Prostate gland (tissue), 2 donors: Measurements from ENCODE around the gene NDUFB3. TPM values are rescaled to one million over a fixed set of nuclear protein-coding genes. Genes with fewer than 3 reads are reported as not detected.
"Not testable (repeated sequence)": the region's sequence is repeated elsewhere in the genome, so short reads cannot be mapped to it uniquely, and the experiment has no call there.

Experiments
- DNase-seq: peaks from one replicate; pipeline ENCODE4 v3.0.0-alpha.2; 2019; ENCODE audit warnings: low spot score
- H3K27ac ChIP-seq, 2 donors: fragments of 200-600 bp; sonication (generic); 2 replicates each; pipeline ENCODE4 v1.5.1; 2017 to 2019
- H3K27me3 ChIP-seq: fragments of 200-600 bp; sonication (generic); replicated peaks from 2 replicates; pipeline ENCODE4 v1.5.1; 2019; ENCODE audit not compliant: insufficient read depth
- H3K36me3 ChIP-seq, 2 donors: fragments of 200-600 bp; sonication (generic); 1 replicate in 1 of 2; 2 replicates in 1 of 2; pipeline versions ENCODE4 v1.5.1 to v1.8.1; 2017 to 2019
- H3K4me1 ChIP-seq: fragments of 200-600 bp; sonication (generic); replicated peaks from 2 replicates; pipeline ENCODE4 v1.5.1; 2019
- H3K4me3 ChIP-seq, 2 donors: fragments of 200-600 bp; sonication (generic); 2 replicates each; pipeline ENCODE4 v1.5.1; 2017 to 2019
- H3K9me3 ChIP-seq: fragments of 200-600 bp; sonication (generic); 2 replicates; pipeline ENCODE4 v1.5.1; 2017
- POLR2A ChIP-seq: fragments of 450-650 bp; IDR thresholded peaks from one replicate; pipeline ENCODE4 v1.6.1; 2016; ENCODE audit warnings: antibody characterized with exemption, mild to moderate bottlenecking
- POLR2AphosphoS5 ChIP-seq: sonication (generic); formaldehyde crosslinking; IDR thresholded peaks from one replicate; pipeline ENCODE4 v1.6.1; 2017; ENCODE audit warnings: antibody characterized with exemption
- WGBS: methylation state at CpG from one replicate; pipeline ENCODE4 v1.1.5; 2018; 5-methylcytosine and 5-hydroxymethylcytosine counted together
- intact Hi-C: fragments of 100-400 bp; cut with DNase I; formaldehyde crosslinking; loops from one replicate; pipeline ENCODE4 v1.14.2; 2022
- total RNA-seq, 2 donors: library from RNA; depleted of rRNA; stranded (reverse); fragments of >200 nt; gene quantifications; one replicate each; pipeline ENCODE4 v1.1.0, GENCODE V29; 2016
- TF ChIP-seq, protein P1 (sequence below), 4 experiments: fragments of 200-600 bp in 2 of 4; fragments of 450-650 bp in 2 of 4; sonication (generic) in 2 of 4; IDR thresholded peaks; 1 replicate in 3 of 4; 2 replicates in 1 of 4; pipeline ENCODE4 v1.5.1; 2016 to 2019; ENCODE audit warnings: antibody characterized with exemption in 4 of 4, mild to moderate bottlenecking in 2 of 4, moderate library complexity in 2 of 4

NDUFB3 gene
- total RNA-seq, 2 donors from 2014 or later, result 45.5 to 84.3 TPM

DNA sequence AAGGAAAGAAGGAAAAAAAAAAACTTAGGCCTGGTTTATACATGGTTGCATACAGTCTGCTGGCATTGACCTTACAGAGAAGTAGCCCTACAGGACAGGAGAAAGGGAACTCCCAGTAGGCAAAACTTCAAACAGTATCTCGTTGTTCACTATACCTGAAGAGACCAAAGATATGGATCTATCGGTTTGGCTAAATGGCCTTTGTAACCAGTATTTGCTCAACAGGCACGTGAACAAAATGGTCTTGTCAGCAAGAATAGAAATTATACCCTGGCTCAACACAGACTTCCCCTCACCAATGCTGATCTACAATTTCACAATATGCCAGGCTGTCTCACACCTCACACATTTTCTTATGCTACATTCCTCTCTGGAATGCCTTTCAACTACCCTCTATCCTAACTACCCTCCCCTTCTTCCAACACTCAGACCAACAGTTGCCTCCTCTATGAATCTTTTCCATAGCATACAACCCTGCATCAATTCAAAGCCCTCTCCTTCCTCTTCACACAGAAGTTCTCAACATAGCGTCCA is 14.0 kb upstream of the NDUFB3 start:
- no peaks in the 10 kb centered on the region for H3K9me3 ChIP-seq
- no peak overlapping the region for H3K4me3 ChIP-seq
- no peaks in the 10 kb centered on the region for H3K4me1 ChIP-seq
- no peaks in the 10 kb centered on the region for H3K36me3 ChIP-seq
- DNase-seq, result no peak
- 50% methylated on average over 4 of the region's 4 CpGs for WGBS
- H3K27ac ChIP-seq, result no peak overlapping the region
- no peak for TF ChIP-seq POLR2AphosphoS5
- TF ChIP-seq, protein P1, sequence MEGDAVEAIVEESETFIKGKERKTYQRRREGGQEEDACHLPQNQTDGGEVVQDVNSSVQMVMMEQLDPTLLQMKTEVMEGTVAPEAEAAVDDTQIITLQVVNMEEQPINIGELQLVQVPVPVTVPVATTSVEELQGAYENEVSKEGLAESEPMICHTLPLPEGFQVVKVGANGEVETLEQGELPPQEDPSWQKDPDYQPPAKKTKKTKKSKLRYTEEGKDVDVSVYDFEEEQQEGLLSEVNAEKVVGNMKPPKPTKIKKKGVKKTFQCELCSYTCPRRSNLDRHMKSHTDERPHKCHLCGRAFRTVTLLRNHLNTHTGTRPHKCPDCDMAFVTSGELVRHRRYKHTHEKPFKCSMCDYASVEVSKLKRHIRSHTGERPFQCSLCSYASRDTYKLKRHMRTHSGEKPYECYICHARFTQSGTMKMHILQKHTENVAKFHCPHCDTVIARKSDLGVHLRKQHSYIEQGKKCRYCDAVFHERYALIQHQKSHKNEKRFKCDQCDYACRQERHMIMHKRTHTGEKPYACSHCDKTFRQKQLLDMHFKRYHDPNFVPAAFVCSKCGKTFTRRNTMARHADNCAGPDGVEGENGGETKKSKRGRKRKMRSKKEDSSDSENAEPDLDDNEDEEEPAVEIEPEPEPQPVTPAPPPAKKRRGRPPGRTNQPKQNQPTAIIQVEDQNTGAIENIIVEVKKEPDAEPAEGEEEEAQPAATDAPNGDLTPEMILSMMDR (IDR thresholded peaks at IDR 0.05), result no peak
- no peak for TF ChIP-seq POLR2A
- intact Hi-C loops, result no loop called here
- no peaks in the 10 kb centered on the region for H3K27me3 ChIP-seq

DNA sequence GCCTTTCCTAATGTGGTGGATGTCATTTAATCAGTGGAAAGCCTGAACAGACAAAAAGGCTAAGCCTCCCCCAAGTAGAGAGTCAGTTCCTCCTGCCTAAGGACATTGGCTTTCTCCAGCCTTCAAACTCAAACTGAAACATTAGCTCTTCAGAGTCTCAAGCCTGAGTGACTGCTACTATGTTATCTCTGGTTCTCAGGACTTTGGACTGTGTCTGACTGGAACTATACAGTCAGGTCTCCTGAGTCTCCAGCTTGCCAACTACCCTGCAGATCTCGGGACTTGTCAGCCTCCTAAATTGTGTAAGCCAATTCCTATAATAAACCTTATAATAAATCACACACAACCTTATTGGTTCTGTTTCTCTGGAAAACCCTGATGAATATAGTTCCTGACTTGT is 12.9 kb upstream of the NDUFB3 start:
- no peak for DNase-seq
- no peaks in the 10 kb centered on the region for H3K9me3 ChIP-seq
- H3K27ac ChIP-seq, result no peak overlapping the region
- intact Hi-C loops, result no loop called here
- 96% methylated on average over 1 of the region's 1 CpG for WGBS
- TF ChIP-seq POLR2A, result no peak
- TF ChIP-seq, protein P1 (IDR thresholded peaks at IDR 0.05), result no peak
- no peak for TF ChIP-seq POLR2AphosphoS5
- no peaks in the 10 kb centered on the region for H3K27me3 ChIP-seq
- H3K4me3 ChIP-seq, result no peak overlapping the region
- H3K4me1 ChIP-seq, result no peaks in the 10 kb centered on the region
- H3K36me3 ChIP-seq, result no peaks in the 10 kb centered on the region

DNA sequence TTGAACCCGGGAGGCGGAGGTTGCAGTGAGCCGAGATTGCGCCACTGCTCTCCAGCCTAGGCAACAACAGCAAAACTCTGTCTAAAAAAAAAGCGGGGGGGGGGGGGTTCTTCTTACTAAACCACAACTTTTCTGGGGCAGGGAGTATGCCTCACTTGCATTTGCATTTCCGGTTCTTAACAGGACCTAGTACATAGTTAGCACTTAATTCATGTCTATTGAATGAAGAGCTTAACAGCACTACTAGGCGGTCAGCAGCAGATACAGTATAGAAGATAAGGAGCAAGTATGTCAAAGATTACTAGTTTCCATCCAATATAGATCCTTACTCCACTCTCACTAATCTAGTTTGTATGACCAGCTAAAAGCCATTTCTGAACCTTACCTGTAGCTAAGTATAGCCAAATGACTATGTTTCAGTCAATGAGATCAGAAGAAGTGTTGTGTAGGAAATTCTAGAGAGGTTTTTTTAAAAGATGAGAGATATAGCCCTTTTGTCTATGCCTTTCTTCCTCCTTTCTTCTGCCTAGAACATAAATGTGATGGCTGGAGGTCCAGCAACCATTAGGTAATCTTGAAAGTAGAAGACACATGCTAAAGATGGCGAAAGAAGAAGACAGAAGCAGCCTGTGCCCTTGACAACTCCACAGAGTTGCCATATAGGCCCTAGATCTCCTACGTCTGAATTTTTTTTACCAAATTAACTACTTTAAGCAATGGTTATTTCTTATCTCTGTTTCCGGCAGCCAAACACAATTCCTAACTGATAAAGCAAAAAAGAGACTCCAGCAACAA is 11.6 kb upstream of the NDUFB3 start:
- H3K36me3 ChIP-seq, result no peaks in the 10 kb centered on the region
- H3K27me3 ChIP-seq, result no peaks in the 10 kb centered on the region
- intact Hi-C loops, result no loop called here
- TF ChIP-seq, protein P1 (IDR thresholded peaks at IDR 0.05), result no peak
- TF ChIP-seq POLR2A (no peak), POLR2AphosphoS5 (no peak)
- 94% methylated on average over 10 of the region's 10 CpGs for WGBS
- DNase-seq, result no peak
- no peak overlapping the region for H3K27ac ChIP-seq
- H3K4me1 ChIP-seq, result no peaks in the 10 kb centered on the region
- H3K4me3 ChIP-seq, result no peak overlapping the region
- H3K9me3 ChIP-seq, result no peaks in the 10 kb centered on the region

DNA sequence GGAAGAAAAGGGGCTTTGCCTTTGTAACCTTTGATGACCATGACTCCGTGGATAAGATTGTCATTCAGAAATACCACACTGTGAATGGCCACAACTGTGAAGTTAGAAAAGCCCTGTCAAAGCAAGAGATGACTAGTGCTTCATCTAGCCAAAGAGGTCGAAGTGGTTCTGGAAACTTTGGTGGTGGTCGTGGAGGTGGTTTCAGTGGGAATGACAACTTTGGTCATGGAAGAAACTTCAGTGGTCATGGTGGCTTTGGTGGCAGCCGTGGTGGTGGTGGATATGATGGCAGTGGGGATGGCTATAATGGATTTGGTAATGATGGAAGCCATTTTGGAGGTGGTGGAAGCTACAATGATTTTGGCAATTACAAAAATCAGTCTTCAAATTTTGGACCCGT is 8.3 kb upstream of the NDUFB3 start:
- 96% methylated on average over 5 of the region's 5 CpGs for WGBS
- DNase-seq, H3K4me1 ChIP-seq, H3K4me3 ChIP-seq, H3K36me3 ChIP-seq, H3K27me3 ChIP-seq, intact Hi-C loops, H3K27ac ChIP-seq, H3K9me3 ChIP-seq: not testable (repeated sequence)

DNA sequence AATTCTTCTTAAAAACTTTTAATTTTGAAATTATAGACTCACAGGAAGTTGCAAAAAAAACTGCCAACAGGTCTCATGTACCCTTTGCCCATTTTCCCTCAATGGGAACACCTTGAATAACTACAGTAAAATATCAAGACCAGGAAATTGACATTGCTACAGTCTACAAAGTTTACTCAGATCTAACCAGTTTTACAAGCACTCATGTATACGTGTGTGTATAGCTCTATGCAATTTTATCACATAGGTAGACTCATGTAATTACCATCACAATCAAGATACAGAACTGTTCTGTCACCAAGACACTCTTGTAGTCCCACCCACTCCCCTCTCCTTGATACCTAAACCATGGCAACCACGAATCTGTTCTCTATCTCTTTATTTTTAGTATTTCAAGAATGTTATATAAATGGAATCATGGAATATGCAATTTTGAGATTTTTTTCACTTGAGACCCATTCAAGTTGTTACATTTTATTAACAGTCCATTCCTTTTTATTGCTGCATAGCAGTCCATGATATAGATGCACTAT is 6.9 kb upstream of the NDUFB3 start:
- Histone ChIP-seq H3K9me3 (no peaks in the 10 kb centered on the region), H3K27me3 (no peaks in the 10 kb centered on the region), H3K36me3 (no peaks in the 10 kb centered on the region), H3K4me1 (peaks cover 5% of the 10 kb centered on the region), H3K4me3 (no peak overlapping the region), H3K27ac (no peak overlapping the region)
- intact Hi-C loops, result loop anchor here (5.0 kb wide), 1 partner anchor 158 kb away; no protein-coding TSS in a partner anchor
- DNase-seq, result no peak
- TF ChIP-seq, protein P1 (IDR thresholded peaks at IDR 0.05), result no peak
- TF ChIP-seq POLR2AphosphoS5 (no peak), POLR2A (no peak)
- 62% methylated on average over 2 of the region's 2 CpGs for WGBS
